Aorta (tissue), 5 donors: Measurements from ENCODE around the gene ZNF275. TPM values are rescaled to one million over a fixed set of nuclear protein-coding genes. Genes with fewer than 3 reads are reported as not detected.

Experiments
- ATAC-seq: fragments of 200-7000 bp; cut with Tn5 transposase; one replicate; pipeline ENCODE4 v1.9.1; 2022; ENCODE audit warnings: moderate library complexity; ENCODE audit not compliant: low FRiP score
- DNase-seq, 2 donors: peaks; one replicate each; pipeline ENCODE4 v3.0.0-alpha.2; 2020
- H3K27ac ChIP-seq, 2 donors: one replicate each; pipeline ENCODE4 v1.5.1; 2013; ENCODE audit warnings: low read length in 2 of 2, mild to moderate bottlenecking in 2 of 2, moderate library complexity in 2 of 2, control low read depth in 1 of 2, inconsistent platforms in 1 of 2, low read depth in 1 of 2
- H3K27me3 ChIP-seq, 2 donors: one replicate each; pipeline ENCODE4 v1.6.1; 2013; ENCODE audit warnings: control low read depth in 1 of 2, low read length in 1 of 2, mild to moderate bottlenecking in 1 of 2, moderate library complexity in 1 of 2; ENCODE audit not compliant: insufficient read depth in 2 of 2, control insufficient read depth in 1 of 2
- H3K36me3 ChIP-seq, 2 donors: one replicate each; pipeline ENCODE4 v1.6.1; 2013; ENCODE audit warnings: control low read depth in 1 of 2, low read length in 1 of 2, mild to moderate bottlenecking in 1 of 2; ENCODE audit not compliant: insufficient read depth in 2 of 2, control insufficient read depth in 1 of 2
- H3K4me1 ChIP-seq, 2 donors: one replicate each; pipeline ENCODE4 v1.6.1; 2013; ENCODE audit warnings: low read length in 2 of 2, control low read depth in 1 of 2, mild to moderate bottlenecking in 1 of 2, moderate library complexity in 1 of 2; ENCODE audit not compliant: insufficient read depth in 2 of 2, control insufficient read depth in 1 of 2
- H3K4me3 ChIP-seq, 2 donors: one replicate each; pipeline ENCODE4 v1.5.1; 2013; ENCODE audit warnings: low read length in 2 of 2, control low read depth in 1 of 2, mild to moderate bottlenecking in 1 of 2
- H3K9me3 ChIP-seq: one replicate; pipeline ENCODE4 v1.6.1; 2013; ENCODE audit warnings: mild to moderate bottlenecking, low read length; ENCODE audit not compliant: control insufficient read depth
- WGBS, 2 donors: extraction: QIAGEN DNeasy Blood & Tissue Kit; methylation state at CpG; one replicate each; pipeline ENCODE4 v1.1.7; 2013; 5-methylcytosine and 5-hydroxymethylcytosine counted together
- intact Hi-C, 2 donors: fragments of 100-400 bp; cut with DNase I; formaldehyde crosslinking; loops; one replicate each; pipeline versions ENCODE4 v1.14.2 to v1.15.0; 2022
- polyA plus RNA-seq, 2 donors: library from polyadenylated mRNA; stranded (reverse); fragments of 200-250 nt; gene quantifications; one replicate each; pipeline ENCODE4 v1.2.3, GENCODE V29; 2013
- total RNA-seq, 2 donors: library from RNA; stranded (reverse); fragmentation: NEBNext Ultra II Directional; extraction: Animal tissue kit (Norgen Biotek cat#: 25700); gene quantifications; one replicate each; pipeline ENCODE4 v1.2.1, GENCODE V29; 2021
- donor health status: healthy with polysubstance abuse.
- donor health status: Bipolar disorder and iron deficiency.
- donor health status: DM: no; HTN: no; CAD: no.
- donor health status: DM: no; HTN: no; CAD: no.
- donor health status: DM: yes; HTN: yes; CAD: no.

Gene ZNF275
- total and polyA plus RNA-seq, 4 donors: 2.6 to 13.7 (median 7.4) TPM

GRCh38 chrX:153396320-153397195 is 62.6 kb downstream of the ZNF275 start:
- WGBS, 2 donors: 88 to 93% methylated on average over 23 to 26 of the region's 26 CpGs
- Histone ChIP-seq H3K27me3 (no peaks in the 10 kb centered on the region), H3K9me3 (no peaks in the 10 kb centered on the region), H3K27ac (no peak overlapping the region), H3K4me3 (no peak overlapping the region), H3K4me1 (no peaks in the 10 kb centered on the region), H3K36me3 (no peaks in the 10 kb centered on the region)
- peak in 1 of 2 donors; percentile 51 for DNase-seq
- intact Hi-C loops: no loop called here
- ATAC-seq: no peak

GRCh38 chrX:153397256-153397960 is 63.5 kb downstream of the ZNF275 start:
- Histone ChIP-seq H3K27me3 (no peaks in the 10 kb centered on the region), H3K9me3 (no peaks in the 10 kb centered on the region), H3K27ac (no peak overlapping the region), H3K36me3 (no peaks in the 10 kb centered on the region), H3K4me3 (no peak overlapping the region), H3K4me1 (no peaks in the 10 kb centered on the region)
- DNase-seq (peak in 1 of 2 donors; percentile 75), ATAC-seq (no peak)
- intact Hi-C loops: no loop called here
- WGBS, 2 donors: 85 to 92% methylated on average over 27 of the region's 27 CpGs

- Histone ChIP-seq H3K36me3 (no peaks in the 10 kb centered on the region), H3K27me3 (no peaks in the 10 kb centered on the region), H3K27ac (no peak overlapping the region), H3K4me3 (no peak overlapping the region), H3K9me3 (no peaks in the 10 kb centered on the region), H3K4me1 (no peaks in the 10 kb centered on the region)
- peak in 1 of 2 donors; percentile 52 for DNase-seq
- 78 to 81% methylated on average over 17 of the region's 17 CpGs for WGBS, 2 donors
- ATAC-seq: no peak
- intact Hi-C loops: no loop called here
Measured at GRCh38 chrX:153398275-153398960, 64.5 kb downstream of the ZNF275 start.

GRCh38 chrX:153400146-153401132 is 66.5 kb downstream of the ZNF275 start:
- ATAC-seq: peak; percentile 20
- WGBS, 2 donors: 73 to 76% methylated on average over 43 to 60 of the region's 60 CpGs
- Histone ChIP-seq H3K27ac (no peak overlapping the region), H3K4me3 (no peak overlapping the region), H3K9me3 (no peaks in the 10 kb centered on the region), H3K36me3 (no peaks in the 10 kb centered on the region), H3K27me3 (no peaks in the 10 kb centered on the region), H3K4me1 (no peaks in the 10 kb centered on the region)
- DNase-seq: peak in 1 of 2 donors; percentile 77
- intact Hi-C loops: no loop called here

GRCh38 chrX:153401133-153401764 is 67.3 kb downstream of the ZNF275 start, which contains the start of gene PNMA6E:
TSS of gene PNMA6E (minus strand) at chrX:153401350. CDS start at chrX:153398849, 2,501 bp downstream.
- ATAC-seq: no peak
- Histone ChIP-seq H3K9me3 (no peaks in the 10 kb centered on the region), H3K27me3 (no peaks in the 10 kb centered on the region), H3K4me1 (no peaks in the 10 kb centered on the region), H3K36me3 (no peaks in the 10 kb centered on the region), H3K27ac (no peak within 1 kb of the TSS), H3K4me3 (no peak within 1 kb of the TSS)
- DNase-seq: peak in 1 of 2 donors; percentile 45
- WGBS, 2 donors: 93 to 94% methylated on average over 29 of the region's 29 CpGs
- intact Hi-C loops: no loop called here

Other genes with a start within 250 kb of the ZNF275 start
- gene MAGEA1, start 154.9 kb upstream of the ZNF275 start, total RNA-seq: not detected
- gene MAGEA1, start 154.9 kb upstream of the ZNF275 start, polyA plus RNA-seq: not detected
- not detected for gene PNMA6F, start 12.4 kb upstream of the ZNF275 start, total RNA-seq
- gene PNMA6F, start 12.4 kb upstream of the ZNF275 start, polyA plus RNA-seq: not detected
- not detected for gene PNMA6E, start 67.2 kb downstream of the ZNF275 start, total RNA-seq
- not detected for gene PNMA6E, start 67.2 kb downstream of the ZNF275 start, polyA plus RNA-seq
- gene ZFP92, start 77.3 kb downstream of the ZNF275 start, total RNA-seq: under 1 TPM; 0.88 to 0.99 TPM
- under 1 TPM; 0.23 to 0.75 TPM for gene ZFP92, start 77.3 kb downstream of the ZNF275 start, polyA plus RNA-seq
- gene TREX2, start 111.9 kb downstream of the ZNF275 start, total RNA-seq: 1 to 10 TPM; 1.4 to 4.5 TPM
- 10 to 100 TPM in 1 of 2 donors, not detected in 1; 39.1 TPM for gene TREX2, start 111.9 kb downstream of the ZNF275 start, polyA plus RNA-seq
- gene HAUS7, start 136.4 kb downstream of the ZNF275 start, total RNA-seq: 10 to 100 TPM; 34.6 to 76.0 TPM
- 100 to 1,000 TPM in 1 of 2 donors, 10 to 100 TPM in 1; 33.1 to 686 TPM for gene HAUS7, start 136.4 kb downstream of the ZNF275 start, polyA plus RNA-seq
- 1,000 to 10,000 TPM; 1,297 to 2,306 TPM for gene BGN, start 160.8 kb downstream of the ZNF275 start, total RNA-seq
- 1,000 to 10,000 TPM; 1,177 to 3,171 TPM for gene BGN, start 160.8 kb downstream of the ZNF275 start, polyA plus RNA-seq
- gene ATP2B3, start 183.5 kb downstream of the ZNF275 start, total RNA-seq: under 1 TPM; 0.19 to 0.27 TPM
- gene ATP2B3, start 183.5 kb downstream of the ZNF275 start, polyA plus RNA-seq: under 1 TPM in 1 of 2 donors, not detected in 1; 0.20 TPM